Measurements from ENCODE around the gene GBF1. TPM values are rescaled to one million over a fixed set of nuclear protein-coding genes. Genes with fewer than 3 reads are reported as not detected.

GBF1 gene
- total and polyA plus RNA-seq, 4 donors, result 6.0 to 27.2 (median 15.2) TPM

DNA sequence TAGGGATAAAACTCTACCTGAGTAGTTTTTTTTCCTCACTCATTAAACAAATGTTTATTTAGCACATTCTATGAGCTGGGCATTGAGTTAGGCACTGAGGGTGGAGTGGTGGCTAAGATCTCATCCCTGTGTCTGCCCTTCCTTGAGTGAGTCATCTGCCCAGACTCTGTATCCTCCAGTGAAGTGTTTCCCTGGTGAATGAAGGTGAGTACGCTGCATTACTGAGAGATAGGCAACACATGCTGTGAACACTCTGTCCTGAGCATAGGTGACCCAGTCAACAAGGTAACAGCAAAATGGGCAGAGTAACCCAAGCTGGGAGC is 9.8 kb upstream of the GBF1 start:
- no peak for DNase-seq (ENCODE audit: low spot score)
- 93% methylated on average over 1 of the region's 1 CpG for WGBS
- peaks cover 0 to 4% (median 0%) of the 10 kb centered on the region in 4 donors for H3K27me3 ChIP-seq (ENCODE audit: control insufficient read depth in 4 of 4, insufficient read depth in 4 of 4, low read length in 3 of 4)
- no peak overlapping the region for H3K9ac ChIP-seq (ENCODE audit: low read depth in 1 of 2, low read length in 2 of 2)
- no peak overlapping the region for H3K4me3 ChIP-seq (ENCODE audit: low read depth in 1 of 3, low read length in 3 of 3)
- no peak overlapping the region for H3K27ac ChIP-seq (ENCODE audit: low read depth in 1 of 2, low read length in 2 of 2)
- H3K4me1 ChIP-seq (ENCODE audit: control insufficient read depth in 4 of 4, insufficient read depth in 4 of 4, low read length in 3 of 4), result peaks cover 10 to 15% (median 13%) of the 10 kb centered on the region in 4 donors
- no peaks in the 10 kb centered on the region for H3K36me3 ChIP-seq (ENCODE audit: control insufficient read depth in 4 of 4, insufficient read depth in 3 of 4, low read depth in 1 of 4, low read length in 3 of 4)
- TF ChIP-seq JUND (IDR thresholded peaks at IDR 0.05) (no peak), FOXA1 (IDR thresholded peaks at IDR 0.05) (no peak), SP1 (IDR thresholded peaks at IDR 0.05) (no peak), MAX (IDR thresholded peaks at IDR 0.05) (no peak), FOXA2 (IDR thresholded peaks at IDR 0.05) (no peak), GABPA (IDR thresholded peaks at IDR 0.05 in 1 of 2, conservative IDR thresholded peaks at IDR 0.05 in 1 of 2) (no peak), ATF3 (IDR thresholded peaks at IDR 0.05) (no peak), CTCF (IDR thresholded peaks at IDR 0.05; ENCODE audit: low read depth, low read length, missing input control) (no peak), NR2F2 (IDR thresholded peaks at IDR 0.05) (no peak), EGR1 (IDR thresholded peaks at IDR 0.05; ENCODE audit: low read depth in 2 of 2) (no peak), REST (IDR thresholded peaks at IDR 0.05) (no peak), YY1 (IDR thresholded peaks at IDR 0.05) (no peak)
- TF ChIP-seq, protein P1, sequence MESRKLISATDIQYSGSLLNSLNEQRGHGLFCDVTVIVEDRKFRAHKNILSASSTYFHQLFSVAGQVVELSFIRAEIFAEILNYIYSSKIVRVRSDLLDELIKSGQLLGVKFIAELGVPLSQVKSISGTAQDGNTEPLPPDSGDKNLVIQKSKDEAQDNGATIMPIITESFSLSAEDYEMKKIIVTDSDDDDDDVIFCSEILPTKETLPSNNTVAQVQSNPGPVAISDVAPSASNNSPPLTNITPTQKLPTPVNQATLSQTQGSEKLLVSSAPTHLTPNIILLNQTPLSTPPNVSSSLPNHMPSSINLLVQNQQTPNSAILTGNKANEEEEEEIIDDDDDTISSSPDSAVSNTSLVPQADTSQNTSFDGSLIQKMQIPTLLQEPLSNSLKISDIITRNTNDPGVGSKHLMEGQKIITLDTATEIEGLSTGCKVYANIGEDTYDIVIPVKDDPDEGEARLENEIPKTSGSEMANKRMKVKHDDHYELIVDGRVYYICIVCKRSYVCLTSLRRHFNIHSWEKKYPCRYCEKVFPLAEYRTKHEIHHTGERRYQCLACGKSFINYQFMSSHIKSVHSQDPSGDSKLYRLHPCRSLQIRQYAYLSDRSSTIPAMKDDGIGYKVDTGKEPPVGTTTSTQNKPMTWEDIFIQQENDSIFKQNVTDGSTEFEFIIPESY (IDR thresholded peaks at IDR 0.05), result no peak
- no peaks in the 10 kb centered on the region for H3K9me3 ChIP-seq (ENCODE audit: control insufficient read depth in 4 of 4, low read length in 3 of 4)

DNA sequence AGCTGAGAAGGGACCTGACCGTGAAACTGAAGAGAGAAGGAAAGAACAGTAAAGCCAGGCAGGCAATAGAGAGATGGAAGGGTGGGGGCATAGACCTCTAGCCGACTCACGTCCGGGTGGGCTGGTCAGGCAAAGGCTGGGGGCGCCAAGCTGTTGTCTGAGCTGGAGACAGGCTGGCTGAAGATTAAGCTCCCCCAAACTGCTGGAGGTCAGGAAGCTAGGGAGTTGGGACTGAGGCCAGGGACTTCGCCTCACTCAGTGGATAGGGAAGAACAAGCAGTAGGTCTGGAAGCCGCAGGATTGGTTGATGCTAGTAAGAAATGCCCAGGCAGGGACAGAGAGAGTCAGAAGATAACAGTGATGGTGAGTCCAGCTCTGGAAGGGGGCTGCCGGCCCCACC is 9.3 kb upstream of the GBF1 start:
- Histone ChIP-seq H3K27ac (ENCODE audit: low read depth in 1 of 2, low read length in 2 of 2) (no peak overlapping the region), H3K27me3 (ENCODE audit: control insufficient read depth in 4 of 4, insufficient read depth in 4 of 4, low read length in 3 of 4) (peaks cover 0 to 4% (median 0%) of the 10 kb centered on the region in 4 donors), H3K4me3 (ENCODE audit: low read depth in 1 of 3, low read length in 3 of 3) (no peak overlapping the region), H3K36me3 (ENCODE audit: control insufficient read depth in 4 of 4, insufficient read depth in 3 of 4, low read depth in 1 of 4, low read length in 3 of 4) (no peaks in the 10 kb centered on the region), H3K9ac (ENCODE audit: low read depth in 1 of 2, low read length in 2 of 2) (no peak overlapping the region), H3K9me3 (ENCODE audit: control insufficient read depth in 4 of 4, low read length in 3 of 4) (no peaks in the 10 kb centered on the region), H3K4me1 (ENCODE audit: control insufficient read depth in 4 of 4, insufficient read depth in 4 of 4, low read length in 3 of 4) (peaks cover 9 to 15% (median 12%) of the 10 kb centered on the region in 4 donors)
- 62% methylated on average over 8 of the region's 8 CpGs for WGBS
- DNase-seq (ENCODE audit: low spot score), result no peak
- TF ChIP-seq YY1 (IDR thresholded peaks at IDR 0.05) (no peak), RXRA (IDR thresholded peaks at IDR 0.05) (no peak), RAD21 (IDR thresholded peaks at IDR 0.05) (no peak), ATF3 (IDR thresholded peaks at IDR 0.05) (no peak), REST (IDR thresholded peaks at IDR 0.05) (no peak), GABPA (IDR thresholded peaks at IDR 0.05 in 1 of 2, conservative IDR thresholded peaks at IDR 0.05 in 1 of 2) (no peak), FOXA2 (IDR thresholded peaks at IDR 0.05) (no peak), EGR1 (IDR thresholded peaks at IDR 0.05; ENCODE audit: low read depth in 2 of 2) (no peak), HNF4A (conservative IDR thresholded peaks at IDR 0.05) (no peak), TAF1 (conservative IDR thresholded peaks at IDR 0.05) (no peak)
- TF ChIP-seq, protein P1 (IDR thresholded peaks at IDR 0.05), result no peak
